ENCODE results near the gene NUDT14.

DNA sequence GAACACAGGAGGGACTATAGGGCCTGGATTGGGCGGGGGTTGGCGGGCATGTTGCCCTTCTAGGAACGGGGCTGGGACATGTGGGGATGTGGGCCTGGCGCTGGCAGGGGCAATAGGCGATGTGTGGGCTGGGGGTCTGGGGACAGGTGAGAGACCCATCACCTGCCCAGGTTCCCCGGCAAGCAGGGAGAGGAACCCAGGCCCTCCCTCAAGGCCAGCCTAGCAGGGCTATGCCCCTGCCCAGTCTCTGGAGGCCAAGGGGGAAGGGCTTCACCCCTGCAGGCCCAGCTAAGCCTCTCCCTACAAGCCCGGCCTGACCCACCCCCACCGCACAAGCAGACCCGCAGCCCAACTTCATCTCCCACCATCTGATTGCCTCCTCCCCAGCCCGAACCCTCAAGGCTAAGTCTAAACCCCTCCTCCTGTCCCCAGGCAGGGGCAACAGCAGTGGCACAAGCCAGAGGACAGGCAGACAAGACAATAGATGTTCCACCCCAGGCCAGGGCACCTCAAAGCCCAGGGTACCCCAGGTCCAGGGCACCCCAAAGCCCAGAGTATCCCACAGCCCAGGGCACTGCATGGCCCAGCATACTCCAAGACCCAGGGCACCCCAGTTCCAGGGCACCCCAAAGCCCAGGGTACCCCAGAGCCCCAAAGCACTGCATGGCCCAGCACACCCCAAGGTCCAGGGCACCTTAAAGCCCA lies 19.0 kb downstream of the NUDT14 start:
- TF ChIP-seq, protein P1, sequence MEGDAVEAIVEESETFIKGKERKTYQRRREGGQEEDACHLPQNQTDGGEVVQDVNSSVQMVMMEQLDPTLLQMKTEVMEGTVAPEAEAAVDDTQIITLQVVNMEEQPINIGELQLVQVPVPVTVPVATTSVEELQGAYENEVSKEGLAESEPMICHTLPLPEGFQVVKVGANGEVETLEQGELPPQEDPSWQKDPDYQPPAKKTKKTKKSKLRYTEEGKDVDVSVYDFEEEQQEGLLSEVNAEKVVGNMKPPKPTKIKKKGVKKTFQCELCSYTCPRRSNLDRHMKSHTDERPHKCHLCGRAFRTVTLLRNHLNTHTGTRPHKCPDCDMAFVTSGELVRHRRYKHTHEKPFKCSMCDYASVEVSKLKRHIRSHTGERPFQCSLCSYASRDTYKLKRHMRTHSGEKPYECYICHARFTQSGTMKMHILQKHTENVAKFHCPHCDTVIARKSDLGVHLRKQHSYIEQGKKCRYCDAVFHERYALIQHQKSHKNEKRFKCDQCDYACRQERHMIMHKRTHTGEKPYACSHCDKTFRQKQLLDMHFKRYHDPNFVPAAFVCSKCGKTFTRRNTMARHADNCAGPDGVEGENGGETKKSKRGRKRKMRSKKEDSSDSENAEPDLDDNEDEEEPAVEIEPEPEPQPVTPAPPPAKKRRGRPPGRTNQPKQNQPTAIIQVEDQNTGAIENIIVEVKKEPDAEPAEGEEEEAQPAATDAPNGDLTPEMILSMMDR (IDR thresholded peaks at IDR 0.05) = no peak
- TF ChIP-seq EP300 (IDR thresholded peaks at IDR 0.05) = no peak
- no peak for TF ChIP-seq POLR2A (IDR thresholded peaks at IDR 0.05)

All from ovary (tissue), 3 donors.